IMR-90 (cell line): ENCODE data around the gene PBX3.

ENCODE experiments used
- BHLHE40 ChIP-seq: fragments of 150-350 bp; IDR thresholded peaks from 2 replicates; pipeline ENCODE4 v1.6.1; 2016; ENCODE audit warnings: mild to moderate bottlenecking, low read depth, low read length
- CEBPB ChIP-seq: IDR thresholded peaks from 2 replicates; pipeline ENCODE4 v1.6.1; 2012; ENCODE audit warnings: low read depth, low read length, improper control_type of control experiment
- CHD1 ChIP-seq: IDR thresholded peaks from 2 replicates; pipeline ENCODE4 v1.6.1; 2012; ENCODE audit warnings: low read depth, low read length, improper control_type of control experiment
- CTCF ChIP-seq: conservative IDR thresholded peaks from 2 replicates; pipeline ENCODE4 v1.5.1; 2012; ENCODE audit warnings: mild to moderate bottlenecking, low read depth, low read length, improper control_type of control experiment
- ELK1 ChIP-seq: fragments of 150-350 bp; IDR thresholded peaks from 2 replicates; pipeline ENCODE4 v1.6.1; 2016; ENCODE audit warnings: low read depth, mild to moderate bottlenecking, low read length, moderate library complexity, borderline replicate concordance
- FOS ChIP-seq: fragments of 150-350 bp; IDR thresholded peaks from 2 replicates; pipeline ENCODE4 v1.6.1; 2016; ENCODE audit warnings: low read depth, low read length
- MAZ ChIP-seq: IDR thresholded peaks from 2 replicates; pipeline ENCODE4 v1.6.1; 2012; ENCODE audit warnings: low read depth, mild to moderate bottlenecking, low read length, improper control_type of control experiment, moderate library complexity, borderline replicate concordance
- MXI1 ChIP-seq: IDR thresholded peaks from 2 replicates; pipeline ENCODE4 v1.6.1; 2012; ENCODE audit warnings: low read depth, mild to moderate bottlenecking, low read length, moderate library complexity, borderline replicate concordance
- RAD21 ChIP-seq: IDR thresholded peaks from 2 replicates; pipeline ENCODE4 v1.6.1; 2012; ENCODE audit warnings: low read length, improper control_type of control experiment
- RFX5 ChIP-seq: IDR thresholded peaks from 2 replicates; pipeline ENCODE4 v1.8.0; 2012; ENCODE audit warnings: low read depth, mild to moderate bottlenecking, low read length, moderate library complexity
- SMC3 ChIP-seq: fragments of 150-350 bp; IDR thresholded peaks from 2 replicates; pipeline ENCODE4 v1.6.1; 2016; ENCODE audit warnings: low read depth, mild to moderate bottlenecking, antibody characterized with exemption, low read length, moderate library complexity
- USF2 ChIP-seq: fragments of 150-350 bp; IDR thresholded peaks from 2 replicates; pipeline ENCODE4 v1.6.1; 2017; ENCODE audit warnings: mild to moderate bottlenecking, antibody characterized with exemption, low read length, low read depth

- TF ChIP-seq RAD21 (no peak), USF2 (no peak), CTCF (no peak), SMC3 (no peak), ELK1 (no peak), FOS (no peak), RFX5 (no peak), MAZ (no peak), CEBPB (no peak), BHLHE40 (no peak), CHD1 (no peak), MXI1 (no peak)
Observed at GRCh38 chr9:125908966-125909365, 161.8 kb downstream of the PBX3 start.
